PC-3 (cell line): ENCODE results near the gene CRB3. TPM values are rescaled to one million over a fixed set of nuclear protein-coding genes. Genes with fewer than 3 reads are reported as not detected.

Source experiments
- ATAC-seq: fragments of 200-7000 bp; cut with Tn5 transposase; 2 replicates; pipeline ENCODE4 v1.9.1; 2020; ENCODE audit warnings: mild to moderate bottlenecking, moderate library complexity
- BruUV-seq: library from RNA; stranded (reverse); fragments of 400-500 nt; replicated peaks from 2 replicates; lab custom pipeline; 2021; lab: Mats Ljungman, UMichigan
- CTCF ChIA-PET: fragments of 300-600 bp; sonication (Branson Sonifier 250); formaldehyde crosslinking; loops from one replicate; lab custom pipeline; 2022; ENCODE audit warnings: antibody characterized with exemption; lab: Charles Lee
- POLR2A ChIA-PET: fragments of 300-600 bp; sonication (Branson Sonifier 250); formaldehyde crosslinking; loops from one replicate; lab custom pipeline; 2022; ENCODE audit warnings: antibody characterized with exemption; ENCODE audit not compliant: unreplicated experiment; lab: Charles Lee
- DNase-seq: peaks from one replicate; pipeline ENCODE4 v3.0.0-alpha.2; 2015
- H2AFZ ChIP-seq: fragments of 300-600 bp; sonication (generic); 2 replicates; pipeline ENCODE4 v1.6.0; 2016; ENCODE audit warnings: antibody characterized with exemption, low read length
- H3F3A ChIP-seq: fragments of 300-600 bp; sonication (generic); one replicate; pipeline ENCODE4 v1.6.0; 2017; ENCODE audit warnings: antibody characterized with exemption, low read length, control low read depth, mild to moderate bottlenecking; ENCODE audit not compliant: unreplicated experiment
- H3K27ac ChIP-seq: fragments of 300-600 bp; sonication (generic); 2 replicates; pipeline ENCODE4 v1.5.1; 2016; ENCODE audit warnings: mild to moderate bottlenecking, low read length
- H3K27me3 ChIP-seq: fragments of 300-600 bp; sonication (generic); 2 replicates; pipeline ENCODE4 v1.6.1; 2016; ENCODE audit warnings: low read length, mixed read lengths
- H3K36me3 ChIP-seq: fragments of 300-600 bp; sonication (generic); 2 replicates; pipeline ENCODE4 v1.6.1; 2016; ENCODE audit warnings: low read depth, mixed run types, low read length, mixed read lengths
- H3K4me1 ChIP-seq: fragments of 300-600 bp; sonication (generic); 2 replicates; pipeline ENCODE4 v1.5.1; 2016; ENCODE audit warnings: low read length; ENCODE audit not compliant: insufficient read depth
- H3K4me2 ChIP-seq: fragments of 300-600 bp; sonication (generic); 2 replicates; pipeline ENCODE4 v1.6.0; 2016; ENCODE audit warnings: low read length
- H3K4me3 ChIP-seq: fragments of 300-600 bp; sonication (generic); 2 replicates; pipeline ENCODE4 v1.5.1; 2016; ENCODE audit warnings: mild to moderate bottlenecking, low read length, mixed read lengths
- H3K79me2 ChIP-seq: fragments of 300-600 bp; sonication (generic); 2 replicates; pipeline ENCODE4 v1.6.1; 2017; ENCODE audit warnings: low read length, mixed read lengths
- H3K9ac ChIP-seq: fragments of 300-600 bp; sonication (generic); 2 replicates; pipeline ENCODE4 v1.6.0; 2016; ENCODE audit warnings: mild to moderate bottlenecking, low read length
- H3K9me2 ChIP-seq: fragments of 300-600 bp; sonication (generic); replicated peaks from 2 replicates; pipeline ENCODE4 v1.6.1; 2016; ENCODE audit warnings: mixed run types, low read length, mixed read lengths
- H3K9me3 ChIP-seq: fragments of 300-600 bp; sonication (generic); 2 replicates; pipeline ENCODE4 v1.6.1; 2016; ENCODE audit warnings: low read length, mixed read lengths
- H4K20me1 ChIP-seq: fragments of 300-600 bp; sonication (generic); 2 replicates; pipeline ENCODE4 v1.6.1; 2016; ENCODE audit warnings: low read length, mixed read lengths
- EZH2 ChIP-seq: fragments of 300-600 bp; sonication (generic); IDR thresholded peaks from one replicate; pipeline ENCODE4 v1.6.1; 2017; ENCODE audit warnings: antibody characterized with exemption, mild to moderate bottlenecking, low read length; ENCODE audit not compliant: unreplicated experiment
- EZH2phosphoT487 ChIP-seq: fragments of 300-600 bp; sonication (generic); IDR thresholded peaks from 2 replicates; pipeline ENCODE4 v1.6.1; 2018; ENCODE audit warnings: mild to moderate bottlenecking, antibody characterized with exemption, low read length, borderline replicate concordance
- intact Hi-C: fragments of 100-400 bp; cut with micrococcal nuclease; formaldehyde crosslinking; loops from 2 replicates; pipeline ENCODE4 v1.9.0; 2023
- total RNA-seq: library from RNA; depleted of rRNA; stranded (reverse); fragments of >200 nt; gene quantifications from 2 replicates; pipeline ENCODE4 v1.2.3, GENCODE V29; 2014
- TF ChIP-seq, protein P1 (sequence below): fragments of 300-600 bp; sonication (generic); conservative IDR thresholded peaks from 2 replicates; pipeline ENCODE4 v1.5.1; 2017; ENCODE audit warnings: antibody characterized with exemption, low read depth, mild to moderate bottlenecking, low read length

The CRB3 gene
- total RNA-seq, 1 experiment from 2014 or later: 71.3 TPM

DNA sequence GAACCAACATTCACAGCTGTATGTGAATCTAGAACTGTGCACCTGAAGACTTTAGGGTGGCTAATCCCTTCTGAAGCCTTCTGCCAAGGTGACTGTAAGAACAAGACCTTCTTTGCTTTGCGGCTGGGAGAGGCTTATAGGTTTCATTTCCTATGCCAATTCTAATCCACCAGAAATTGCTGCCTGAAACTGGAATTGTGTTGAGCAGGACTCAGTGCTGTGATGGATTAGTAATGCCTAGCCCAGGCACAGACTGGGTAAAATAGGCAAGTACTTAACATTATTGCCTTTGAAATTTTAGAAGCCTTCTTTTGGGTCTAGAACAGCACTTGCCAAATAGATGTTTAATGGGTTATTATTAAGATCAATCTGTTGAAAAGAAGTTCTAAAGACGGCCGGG lies 16.0 kb upstream of the CRB3 start:
- DNase-seq (no peak), ATAC-seq (no peak)
- Histone ChIP-seq H3K9me3 (no peaks in the 10 kb centered on the region), H3K27me3 (no peaks in the 10 kb centered on the region), H2AFZ (no peak overlapping the region), H3K4me3 (no peak overlapping the region), H3F3A (no peaks in the 10 kb centered on the region), H3K79me2 (no peaks in the 10 kb centered on the region), H4K20me1 (no peaks in the 10 kb centered on the region), H3K4me1 (no peaks in the 10 kb centered on the region), H3K36me3 (no peaks in the 10 kb centered on the region), H3K9me2 (no peaks in the 10 kb centered on the region), H3K4me2 (no peak overlapping the region), H3K9ac (no peak overlapping the region), H3K27ac (no peak overlapping the region)
- no peak for TF ChIP-seq EZH2
- intact Hi-C loops: no loop called here
- POLR2A ChIA-PET: no interaction called here
- no TSS peak for BruUV-seq
- CTCF ChIA-PET: no interaction called here

DNA sequence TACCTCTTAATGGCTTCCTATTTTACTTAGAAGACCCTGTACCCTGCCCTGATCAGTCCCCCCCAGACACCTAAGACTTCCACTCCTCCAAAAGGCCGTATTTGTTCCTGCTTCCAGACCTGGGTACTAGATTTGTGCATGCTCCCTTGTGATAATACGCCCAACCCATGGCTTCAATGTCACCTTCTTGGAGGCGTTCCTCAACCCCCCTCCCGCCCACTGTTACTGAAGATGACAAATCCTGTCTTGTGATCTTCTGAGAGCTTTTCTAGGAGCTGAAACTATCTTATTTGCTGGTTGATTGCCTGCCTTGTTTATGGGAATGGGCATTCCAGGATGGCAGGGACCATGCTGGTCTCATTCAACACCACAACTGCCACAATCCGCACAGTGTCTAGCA lies 13.9 kb upstream of the CRB3 start:
- ChIA-PET POLR2A (no interaction called here), CTCF (no interaction called here)
- no peaks in the 10 kb centered on the region for H3K79me2 ChIP-seq
- BruUV-seq: no TSS peak
- no peak overlapping the region for H3K4me3 ChIP-seq
- TF ChIP-seq, protein P1, sequence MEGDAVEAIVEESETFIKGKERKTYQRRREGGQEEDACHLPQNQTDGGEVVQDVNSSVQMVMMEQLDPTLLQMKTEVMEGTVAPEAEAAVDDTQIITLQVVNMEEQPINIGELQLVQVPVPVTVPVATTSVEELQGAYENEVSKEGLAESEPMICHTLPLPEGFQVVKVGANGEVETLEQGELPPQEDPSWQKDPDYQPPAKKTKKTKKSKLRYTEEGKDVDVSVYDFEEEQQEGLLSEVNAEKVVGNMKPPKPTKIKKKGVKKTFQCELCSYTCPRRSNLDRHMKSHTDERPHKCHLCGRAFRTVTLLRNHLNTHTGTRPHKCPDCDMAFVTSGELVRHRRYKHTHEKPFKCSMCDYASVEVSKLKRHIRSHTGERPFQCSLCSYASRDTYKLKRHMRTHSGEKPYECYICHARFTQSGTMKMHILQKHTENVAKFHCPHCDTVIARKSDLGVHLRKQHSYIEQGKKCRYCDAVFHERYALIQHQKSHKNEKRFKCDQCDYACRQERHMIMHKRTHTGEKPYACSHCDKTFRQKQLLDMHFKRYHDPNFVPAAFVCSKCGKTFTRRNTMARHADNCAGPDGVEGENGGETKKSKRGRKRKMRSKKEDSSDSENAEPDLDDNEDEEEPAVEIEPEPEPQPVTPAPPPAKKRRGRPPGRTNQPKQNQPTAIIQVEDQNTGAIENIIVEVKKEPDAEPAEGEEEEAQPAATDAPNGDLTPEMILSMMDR: no peak
- TF ChIP-seq EZH2 (no peak), EZH2phosphoT487 (no peak)
- H3K36me3 ChIP-seq: peaks cover 16% of the 10 kb centered on the region
- H3K4me2 ChIP-seq: no peak overlapping the region
- no peaks in the 10 kb centered on the region for H4K20me1 ChIP-seq
- intact Hi-C loops: no loop called here
- no peak overlapping the region for H3K9ac ChIP-seq
- ATAC-seq (no peak), DNase-seq (no peak)
- H3F3A ChIP-seq: no peaks in the 10 kb centered on the region
- no peaks in the 10 kb centered on the region for H3K9me3 ChIP-seq
- H3K27ac ChIP-seq: no peak overlapping the region
- H2AFZ ChIP-seq: no peak overlapping the region
- H3K27me3 ChIP-seq: no peaks in the 10 kb centered on the region
- H3K4me1 ChIP-seq: no peaks in the 10 kb centered on the region
- H3K9me2 ChIP-seq: no peaks in the 10 kb centered on the region

DNA sequence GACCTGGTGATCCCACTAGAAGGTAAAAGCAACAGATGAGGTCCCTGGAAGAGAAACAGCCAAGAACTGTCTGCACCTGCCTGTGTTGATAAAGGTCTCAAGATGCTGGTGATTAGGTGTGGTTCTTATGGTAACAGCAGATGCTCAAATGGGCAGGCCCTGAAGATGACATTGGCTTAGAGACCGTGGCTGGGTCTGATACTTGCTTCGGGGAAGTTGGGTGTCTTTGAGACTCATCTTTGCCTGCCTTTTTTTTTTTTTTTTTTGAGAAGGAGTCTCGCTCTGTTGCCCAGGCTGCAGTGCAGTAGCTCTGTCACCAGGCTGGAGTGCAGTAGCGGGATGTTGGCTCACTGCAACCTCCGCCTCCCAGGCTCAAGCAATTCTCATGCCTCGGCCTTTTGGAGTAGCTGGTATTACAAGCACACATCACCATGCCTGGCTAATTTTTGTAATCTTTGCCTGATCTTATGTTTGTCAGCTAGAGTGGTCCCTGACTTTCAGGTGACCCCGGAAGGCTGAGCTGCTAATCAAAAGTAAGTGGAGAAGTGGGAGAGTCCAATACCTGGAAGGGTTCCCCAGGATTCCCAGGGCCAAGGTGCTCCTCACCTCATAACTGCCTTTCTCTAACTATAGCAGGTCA lies 12.4 kb upstream of the CRB3 start:
- Histone ChIP-seq H3K9me3 (no peaks in the 10 kb centered on the region), H3K27me3 (no peaks in the 10 kb centered on the region), H2AFZ (no peak overlapping the region), H3K4me3 (no peak overlapping the region), H3K79me2 (no peaks in the 10 kb centered on the region), H3K27ac (no peak overlapping the region), H3K4me1 (no peaks in the 10 kb centered on the region), H3K4me2 (no peak overlapping the region), H3F3A (no peaks in the 10 kb centered on the region), H4K20me1 (no peaks in the 10 kb centered on the region), H3K9me2 (no peaks in the 10 kb centered on the region), H3K36me3 (peaks cover 26% of the 10 kb centered on the region), H3K9ac (no peak overlapping the region)
- no TSS peak for BruUV-seq
- no peak for DNase-seq
- intact Hi-C loops: no loop called here
- CTCF ChIA-PET: no interaction called here
- POLR2A ChIA-PET: no interaction called here
- ATAC-seq: no peak
- no peak for TF ChIP-seq EZH2
- no peak for TF ChIP-seq EZH2phosphoT487
- TF ChIP-seq, protein P1: no peak
